Stimulated activated CD4-positive, alpha-beta T cell treated with anti-CD3 and anti-CD28 coated beads, Interleukin-15, amount 100 ng/mL, for 24 hours (primary cell): ENCODE data around the gene CTU1.
A peak's percentile ranks its signal among the peaks of the same experiment; 100 is the strongest.

Experiments
- DNase-seq: peaks from one replicate; pipeline ENCODE4 v3.0.0-alpha.2; 2020

CTU1 gene

DNA sequence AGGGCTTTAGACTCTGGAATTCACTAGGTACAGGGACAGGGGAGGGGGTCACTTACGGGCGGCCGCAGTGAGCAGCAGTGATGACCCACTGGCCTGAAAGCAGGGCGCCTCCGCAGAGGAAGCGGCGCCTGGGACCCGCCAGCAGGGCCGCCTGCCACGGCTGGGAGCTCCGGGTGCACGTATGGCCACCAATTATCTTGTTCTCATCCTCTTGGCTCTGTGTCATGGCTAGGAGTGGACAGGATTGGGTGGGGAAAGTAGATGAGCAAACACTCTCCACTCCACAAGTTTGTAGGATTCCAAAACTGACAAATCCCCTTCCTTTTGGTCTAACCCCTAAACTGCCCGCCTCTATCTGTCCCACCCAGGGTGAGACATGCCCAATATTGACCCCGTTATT lies 26.7 kb downstream of the CTU1 start:
- DNase-seq = no peak

DNA sequence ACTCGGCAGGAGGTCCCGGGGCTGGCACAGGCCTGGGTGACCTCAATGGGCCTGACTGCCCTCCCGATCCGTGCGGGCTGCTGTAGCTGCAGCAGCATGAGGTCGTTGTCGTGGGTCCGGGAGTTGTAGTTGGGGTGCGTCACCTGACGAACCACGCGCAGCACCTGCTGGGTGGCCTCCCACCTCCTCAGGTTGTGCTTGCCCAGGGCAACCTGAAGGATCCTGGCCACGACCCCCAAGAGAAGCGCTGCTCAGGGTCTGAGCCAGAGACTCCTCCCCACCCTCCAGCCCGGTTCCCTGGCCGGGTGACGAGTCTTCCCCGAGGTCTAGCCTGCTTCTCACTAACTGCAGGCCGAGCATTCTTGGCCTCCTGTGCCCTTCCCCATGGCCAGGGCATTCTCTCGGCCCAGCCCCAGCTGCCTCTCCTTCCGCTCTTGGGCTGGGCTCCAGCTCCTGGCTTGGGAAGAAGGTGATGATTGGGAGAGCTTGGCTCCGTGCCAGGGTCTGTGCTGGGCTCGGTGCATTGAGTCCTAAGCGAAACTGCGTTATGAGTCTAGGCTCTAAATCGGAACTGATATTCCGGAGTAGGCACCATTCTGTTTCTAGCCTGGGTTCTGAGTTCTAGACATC lies 28.6 kb downstream of the CTU1 start:
- no peak for DNase-seq

DNA sequence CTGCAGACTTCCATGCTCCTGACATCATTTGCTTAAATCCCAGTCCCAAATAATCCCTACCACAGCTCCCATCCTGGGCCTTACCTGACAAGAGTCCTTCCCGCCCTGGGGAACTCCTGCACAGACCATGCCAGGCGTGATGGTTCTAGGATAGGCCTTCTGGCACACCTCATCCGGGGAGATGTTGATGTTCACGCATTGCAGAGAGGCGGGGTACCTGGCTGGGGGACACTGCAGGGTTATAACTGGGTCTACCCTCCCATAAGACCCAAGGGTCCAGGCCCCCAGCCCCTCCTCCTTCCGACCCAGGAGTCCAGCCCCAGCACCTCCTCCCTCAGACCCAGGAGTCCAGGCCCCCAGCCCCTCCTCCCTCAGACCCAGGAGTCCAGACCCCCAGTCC lies 29.5 kb downstream of the CTU1 start:
- no peak for DNase-seq

DNA sequence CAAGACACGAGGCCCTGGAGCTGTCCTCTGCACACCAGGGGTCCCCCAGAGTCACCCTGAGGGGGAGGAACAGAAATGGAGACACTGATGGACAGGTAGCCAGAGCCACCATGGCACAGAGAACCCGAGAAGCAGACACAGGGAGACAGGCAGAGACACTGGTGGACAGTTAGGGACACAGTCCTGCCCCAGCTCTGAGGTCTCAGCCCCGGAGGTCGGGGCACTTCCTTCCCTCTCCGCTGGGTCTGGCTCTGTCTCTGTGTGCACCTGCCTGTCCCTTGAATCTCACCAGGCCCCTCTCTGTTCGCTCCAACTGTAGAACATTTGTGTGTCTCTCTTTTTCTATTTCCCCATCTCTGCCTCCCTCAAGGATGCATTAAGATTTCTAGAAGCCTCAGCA lies 30.1 kb downstream of the CTU1 start:
- no peak for DNase-seq

DNA sequence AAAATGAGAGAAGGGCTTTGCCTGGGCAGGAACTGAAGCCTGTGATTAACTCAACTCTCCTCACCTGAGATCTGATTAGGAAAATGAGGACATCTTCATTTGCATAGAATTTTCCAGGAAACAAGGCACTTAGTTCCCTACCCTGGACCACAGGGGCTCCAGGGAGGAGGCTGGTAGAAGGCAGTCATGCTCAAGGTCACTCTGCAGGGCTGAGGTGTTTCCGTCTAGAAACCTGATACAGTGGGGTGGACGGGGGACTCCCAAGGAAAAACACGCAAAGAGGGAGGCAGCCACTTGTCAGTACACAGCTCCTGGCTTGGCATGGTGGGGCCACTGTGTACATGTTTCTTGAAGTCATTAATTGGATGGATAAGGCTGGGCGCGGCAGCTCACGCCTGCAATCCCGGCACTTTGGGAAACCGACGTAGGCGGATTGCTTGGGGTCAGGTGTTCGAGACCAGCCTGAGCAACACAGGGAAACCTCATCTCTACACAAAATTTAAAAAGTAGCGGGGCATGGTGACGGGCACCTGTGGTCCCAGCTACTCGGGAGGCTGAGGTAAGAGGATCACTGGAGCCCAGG lies 31.5 kb downstream of the CTU1 start:
- DNase-seq = no peak

DNA sequence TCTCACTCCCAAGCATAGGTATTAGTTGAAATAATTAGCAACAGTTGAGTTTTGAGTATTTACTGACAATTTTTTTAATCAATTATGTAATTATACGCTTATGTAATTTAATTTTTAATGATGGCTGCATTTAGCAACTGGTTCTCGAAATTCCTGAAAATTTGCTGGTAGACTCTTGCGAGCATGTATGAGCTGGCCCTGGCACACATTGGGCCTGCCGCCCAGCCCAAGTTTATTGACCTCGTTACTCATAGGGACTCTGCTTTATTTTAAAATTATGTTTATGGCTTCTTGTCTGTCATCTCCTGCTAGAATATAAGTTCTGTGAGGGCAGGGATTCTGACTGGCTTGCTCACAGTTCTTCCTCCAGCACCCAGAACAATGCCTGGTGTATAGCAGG lies 32.2 kb downstream of the CTU1 start:
- DNase-seq = no peak

DNA sequence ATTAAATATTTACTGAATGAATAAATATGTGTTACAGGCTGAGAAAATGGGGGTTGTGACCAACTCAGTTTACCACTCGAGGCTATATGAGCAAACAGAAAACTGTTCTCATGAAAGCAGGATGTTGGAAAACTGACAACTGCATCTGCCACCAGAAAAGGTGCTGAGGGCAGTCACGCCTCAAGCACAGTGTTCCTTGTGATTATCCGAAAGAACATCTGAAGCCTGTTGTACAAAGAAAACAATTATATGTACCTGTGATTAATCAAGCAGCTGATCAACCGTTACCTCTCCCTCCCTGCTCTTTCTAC lies 37.2 kb downstream of the CTU1 start:
- DNase-seq = no peak

DNA sequence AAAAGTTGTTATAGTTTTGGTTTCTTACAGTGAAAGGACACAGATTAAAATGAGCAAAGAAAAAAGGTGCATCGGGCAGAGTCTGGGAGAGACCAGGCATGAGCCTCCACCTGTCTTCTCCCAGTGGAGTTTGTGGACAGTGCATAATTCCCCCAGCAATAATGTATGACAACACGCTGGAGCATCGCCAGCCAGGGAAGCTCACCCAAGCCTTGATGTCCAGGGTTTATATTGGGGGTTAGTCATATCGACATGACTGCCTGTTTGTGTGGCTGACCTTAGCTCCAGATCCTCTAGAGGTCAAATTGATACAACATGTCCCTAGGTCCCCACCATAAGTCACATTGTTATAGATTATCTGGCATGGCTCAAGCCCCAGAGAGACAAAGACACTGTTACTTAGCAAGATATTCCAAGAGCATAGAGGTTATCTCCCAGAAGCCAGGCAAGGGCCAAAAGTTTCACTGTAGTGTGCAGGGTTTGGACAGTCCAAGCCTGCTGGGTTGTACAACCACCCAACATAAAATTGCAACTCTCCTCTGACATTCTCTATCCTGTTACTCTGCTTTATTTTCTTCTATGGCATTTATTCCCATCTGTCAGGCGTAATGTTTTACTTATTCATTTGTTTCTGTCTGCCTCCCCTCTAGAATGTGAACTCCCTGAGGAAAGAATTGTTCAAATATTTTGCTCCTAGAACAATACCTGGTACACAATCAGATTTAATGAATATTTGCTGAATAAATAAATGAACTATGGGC lies 37.7 kb downstream of the CTU1 start:
- no peak for DNase-seq

DNA sequence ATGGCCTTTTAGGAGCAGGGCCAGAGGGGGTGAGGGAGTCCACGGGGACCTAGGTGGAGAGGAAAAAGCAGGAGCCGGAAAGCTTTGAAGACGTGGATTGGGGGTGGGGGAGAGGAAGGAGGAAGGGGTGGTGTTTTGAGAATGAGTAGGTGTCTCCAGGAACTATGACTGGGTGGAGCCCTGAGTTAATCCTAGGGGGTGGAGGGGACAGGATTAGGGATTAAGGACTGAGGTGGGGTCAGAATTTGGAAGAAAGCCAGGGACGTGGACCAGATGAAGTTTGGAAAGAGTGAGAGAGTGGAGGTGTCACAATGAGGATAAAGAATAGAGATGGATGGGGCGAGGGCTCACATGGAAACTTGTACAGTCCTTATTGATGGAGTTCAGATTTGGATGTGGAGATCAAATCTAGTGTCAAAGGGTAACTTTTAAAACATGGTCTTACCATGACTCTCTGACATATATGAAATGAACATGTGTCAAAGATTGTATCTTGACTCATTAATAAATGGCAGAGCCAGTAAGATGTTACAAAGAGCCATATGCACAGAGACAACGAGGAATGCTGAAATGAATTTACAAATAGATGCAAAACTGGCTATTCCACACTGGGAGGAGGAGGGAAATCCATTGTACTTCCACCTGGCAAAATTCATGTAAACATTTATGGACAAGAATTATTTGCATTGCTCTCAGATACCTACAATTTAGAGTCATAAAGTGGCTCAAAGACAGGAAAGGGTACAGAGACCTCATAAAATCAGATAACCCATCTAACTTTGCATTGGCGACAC lies 41.6 kb downstream of the CTU1 start:
- DNase-seq = no peak

DNA sequence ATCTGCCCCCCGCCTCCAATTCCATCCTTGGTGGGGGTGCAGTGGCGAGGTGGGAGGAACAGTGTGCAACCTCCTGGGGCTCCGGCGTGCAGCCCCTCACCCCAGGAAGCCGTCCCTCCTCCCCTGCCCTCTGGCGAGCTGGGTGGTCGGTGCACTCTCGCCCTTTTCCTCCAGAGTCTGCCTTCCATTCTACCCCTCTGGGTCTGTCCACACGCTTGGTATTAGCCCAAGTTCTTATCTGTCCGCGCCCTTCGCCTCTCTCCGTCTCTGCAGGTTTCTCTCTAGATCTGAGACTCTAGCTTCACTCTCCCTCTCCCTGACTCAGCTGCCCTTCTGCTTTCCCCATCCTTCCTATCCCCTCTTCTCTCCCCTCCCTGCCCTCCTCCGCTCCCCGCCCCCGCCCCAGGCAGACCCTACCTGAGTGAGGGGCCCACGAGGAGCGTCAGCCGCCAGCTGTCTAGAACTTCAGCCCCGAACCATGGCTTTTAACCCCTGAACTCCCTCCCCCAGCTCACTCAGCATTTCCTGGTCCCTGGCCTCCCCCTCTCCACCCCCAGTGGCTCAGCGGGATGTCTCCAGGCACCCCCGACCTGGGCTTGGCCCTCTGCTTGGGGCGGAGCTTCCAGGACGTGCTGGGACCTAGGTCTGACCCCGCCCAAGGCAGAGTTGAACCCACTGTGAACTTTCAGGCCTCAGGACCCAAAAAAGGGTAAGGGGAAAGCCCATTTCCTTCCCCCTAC lies 42.8 kb downstream of the CTU1 start:
- DNase-seq = no peak

DNA sequence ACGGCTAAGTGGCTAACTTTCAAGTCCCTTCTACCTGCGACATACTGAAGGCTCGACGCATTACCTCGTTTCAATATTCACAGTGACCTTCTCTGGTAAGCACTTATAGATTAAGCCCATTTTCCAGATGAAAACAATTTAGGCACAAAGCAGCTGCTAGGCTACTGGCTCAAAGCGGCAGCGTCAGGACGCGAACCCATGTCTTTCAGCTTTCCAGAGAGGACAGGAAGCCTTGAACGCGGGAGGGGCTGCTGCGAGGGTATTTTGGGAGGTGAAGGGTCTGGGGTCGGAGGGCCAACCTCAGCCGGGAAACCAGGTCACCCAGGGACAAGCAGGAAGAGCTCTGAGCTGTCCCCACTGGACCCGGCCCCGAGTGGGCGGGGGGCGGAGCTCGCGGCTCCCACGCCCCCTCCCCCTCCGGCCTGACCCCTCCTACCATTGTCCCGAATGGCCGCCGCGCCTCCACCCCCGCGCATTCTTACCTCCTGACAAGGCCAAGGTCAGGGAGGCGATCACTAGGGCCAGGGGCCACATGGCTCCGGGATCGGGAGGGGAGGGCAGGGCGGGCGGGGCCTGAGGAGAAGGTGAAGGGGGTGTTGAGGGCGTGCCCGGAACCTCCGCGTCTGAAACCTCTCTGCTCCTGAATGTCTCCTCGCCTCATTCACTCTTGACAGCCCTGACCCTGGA lies 43.5 kb downstream of the CTU1 start, which contains the start of gene KLK13:
Gene KLK13, minus strand, starts transcription at position 559 of the 687 bp plus-strand sequence. Its CDS starts 25 bp downstream, at position 534.
- peak; percentile 7 for DNase-seq

DNA sequence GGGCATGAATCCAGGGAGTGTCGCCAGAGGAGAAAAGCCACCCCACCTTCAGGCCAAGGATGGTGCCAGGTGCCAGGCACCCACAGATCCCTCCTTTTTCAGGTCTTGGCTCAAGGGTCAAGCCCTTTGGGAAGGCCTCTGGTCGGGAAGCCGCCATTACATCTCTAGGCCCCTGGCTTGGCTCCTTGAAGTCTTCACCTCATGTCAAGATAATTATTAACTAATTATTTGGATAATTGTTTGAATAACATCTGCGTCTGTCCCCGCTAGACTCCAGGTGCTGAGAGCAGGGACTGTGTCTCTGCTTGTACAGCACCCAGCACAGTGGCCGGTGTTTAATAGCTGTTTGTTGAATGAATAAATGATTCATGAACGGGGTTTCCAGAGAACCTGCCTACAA lies 44.5 kb downstream of the CTU1 start:
- DNase-seq = no peak

DNA sequence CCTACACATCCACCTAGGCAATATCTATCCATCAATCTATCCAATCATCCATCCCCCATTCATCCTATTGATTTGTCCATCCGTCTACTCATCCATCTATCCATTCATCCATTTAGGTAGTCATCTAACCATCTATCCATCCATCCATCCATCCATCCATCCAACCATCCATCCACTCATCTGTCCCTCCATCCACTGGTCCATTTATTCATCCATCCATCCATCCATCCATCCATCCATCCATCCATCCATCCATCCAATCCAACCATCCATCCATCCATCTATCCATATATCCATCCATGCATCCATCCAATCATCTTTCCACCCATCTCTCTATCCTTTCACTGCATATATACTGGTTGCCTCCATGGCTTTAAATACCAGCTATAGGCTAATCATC lies 47.2 kb downstream of the CTU1 start:
- DNase-seq = no peak

DNA sequence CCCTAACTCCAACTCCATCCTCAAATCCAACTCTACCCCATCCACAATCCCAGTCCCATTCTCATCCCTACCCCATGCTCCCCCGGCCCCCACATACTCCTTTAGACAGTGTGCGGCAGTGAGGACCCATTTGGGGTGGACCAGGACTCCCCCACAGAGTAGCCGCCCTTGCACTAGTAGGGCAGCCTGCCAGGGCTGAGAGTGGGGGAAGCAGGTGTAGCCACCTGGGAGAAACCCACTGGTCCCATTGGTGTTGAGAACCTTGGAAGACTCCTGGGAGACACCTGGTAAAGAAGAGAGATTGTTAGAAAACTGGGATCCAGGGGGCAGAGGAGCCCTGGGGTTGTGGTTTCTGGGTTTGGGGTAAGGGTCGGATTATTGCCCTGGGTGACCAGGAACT lies 47.9 kb downstream of the CTU1 start:
- DNase-seq = no peak

DNA sequence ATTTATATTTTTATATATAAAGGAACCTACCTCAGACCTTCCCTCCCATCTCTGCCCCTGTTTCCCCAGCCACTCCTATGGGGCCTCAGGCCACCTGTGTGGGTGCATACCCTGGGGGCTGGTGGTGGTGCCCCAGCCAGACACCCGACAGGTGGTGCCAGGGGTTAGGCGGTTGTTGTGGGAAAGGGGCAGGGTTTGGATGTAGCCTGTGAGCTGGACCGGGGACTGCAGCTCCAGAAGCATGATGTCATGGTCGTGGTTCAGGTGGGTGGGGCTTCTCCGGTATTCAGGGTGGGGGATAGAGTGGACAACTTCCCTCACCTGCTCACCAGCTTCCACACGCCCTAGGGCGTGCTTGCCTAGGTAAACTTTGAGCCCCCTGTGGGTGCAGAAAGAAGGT lies 48.5 kb downstream of the CTU1 start:
- no peak for DNase-seq

DNA sequence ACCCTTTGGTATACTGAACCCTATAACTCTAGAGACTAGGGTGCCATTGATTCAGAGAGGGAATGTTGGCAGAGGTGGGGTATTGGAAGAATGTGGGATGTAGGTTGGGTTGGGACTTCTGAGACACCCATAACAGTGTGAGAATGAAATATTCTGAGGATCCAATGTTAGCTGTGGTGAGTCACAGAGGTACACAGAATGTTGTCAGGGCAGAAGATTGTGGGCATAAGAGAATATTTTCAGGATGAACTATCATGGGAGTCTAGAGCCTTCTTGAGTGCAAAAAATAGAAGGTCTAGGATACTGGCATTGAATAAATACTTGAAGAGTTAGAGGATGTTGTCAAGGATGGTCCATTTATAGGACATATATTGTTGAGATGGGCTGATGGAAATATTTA lies 52.3 kb downstream of the CTU1 start:
- no peak for DNase-seq
